Upper lobe of right lung (tissue), 1 donor: ENCODE data around the gene LTA4H. TPM values are rescaled to one million over a fixed set of nuclear protein-coding genes. Genes with fewer than 3 reads are reported as not detected.

Experiments
- ATAC-seq: fragments of 200-7000 bp; cut with Tn5 transposase; one replicate; pipeline ENCODE4 v1.9.1; 2020; ENCODE audit warnings: mild to moderate bottlenecking, moderate library complexity
- DNase-seq: peaks from one replicate; pipeline ENCODE4 v3.0.0-alpha.2; 2020
- H3K27ac ChIP-seq: fragments of 200-600 bp; one replicate; pipeline ENCODE4 v1.8.0; 2022
- H3K27me3 ChIP-seq: fragments of 200-600 bp; one replicate; pipeline ENCODE4 v1.8.0; 2022; ENCODE audit warnings: mild to moderate bottlenecking
- H3K36me3 ChIP-seq: fragments of 200-600 bp; one replicate; pipeline ENCODE4 v1.8.0; 2022
- H3K4me1 ChIP-seq: fragments of 200-600 bp; one replicate; pipeline ENCODE4 v1.8.0; 2022
- H3K4me3 ChIP-seq: fragments of 200-600 bp; one replicate; pipeline ENCODE4 v1.8.0; 2022; ENCODE audit warnings: mild to moderate bottlenecking
- H3K9me3 ChIP-seq: fragments of 200-600 bp; one replicate; pipeline ENCODE4 v1.8.0; 2022
- intact Hi-C: fragments of 100-400 bp; cut with DNase I; formaldehyde crosslinking; loops from one replicate; pipeline ENCODE4 v1.11.0; 2022
- total RNA-seq: library from RNA; stranded (reverse); fragmentation: NEBNext Ultra II Directional; extraction: Animal tissue kit (Norgen Biotek cat#: 25700); gene quantifications from one replicate; pipeline ENCODE4 v1.2.1, GENCODE V29; 2021
- TF ChIP-seq, protein P1 (sequence below): fragments of 200-600 bp; IDR thresholded peaks from one replicate; pipeline ENCODE4 v1.8.0; 2022; ENCODE audit warnings: antibody characterized with exemption
- donor health status: DM: no; HTN: yes; CAD: no; lungs with severe emphysema.

The LTA4H gene
- total RNA-seq, 1 donor from 2014 or later: 314 TPM

DNA sequence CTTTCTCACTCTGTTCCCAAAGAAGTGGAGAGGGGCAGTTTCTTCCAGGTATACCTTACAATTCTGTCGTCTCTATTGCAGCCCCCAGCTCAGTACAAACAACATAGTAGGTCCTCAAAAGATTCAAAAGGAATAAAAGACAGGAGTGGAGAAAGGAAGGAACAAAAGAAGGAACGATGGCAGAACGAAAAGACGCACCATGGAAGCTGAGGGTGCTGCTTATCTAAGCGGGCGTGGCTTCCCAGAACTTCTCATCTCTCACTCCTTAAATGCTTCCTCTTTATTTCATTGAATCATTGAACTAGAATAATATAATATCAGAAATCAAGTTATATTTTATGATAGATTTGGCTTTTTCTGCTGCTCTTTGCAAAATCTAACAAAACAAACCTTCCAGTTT, 13.7 kb upstream of the LTA4H start:
- intact Hi-C loops: no loop called here
- TF ChIP-seq, protein P1, sequence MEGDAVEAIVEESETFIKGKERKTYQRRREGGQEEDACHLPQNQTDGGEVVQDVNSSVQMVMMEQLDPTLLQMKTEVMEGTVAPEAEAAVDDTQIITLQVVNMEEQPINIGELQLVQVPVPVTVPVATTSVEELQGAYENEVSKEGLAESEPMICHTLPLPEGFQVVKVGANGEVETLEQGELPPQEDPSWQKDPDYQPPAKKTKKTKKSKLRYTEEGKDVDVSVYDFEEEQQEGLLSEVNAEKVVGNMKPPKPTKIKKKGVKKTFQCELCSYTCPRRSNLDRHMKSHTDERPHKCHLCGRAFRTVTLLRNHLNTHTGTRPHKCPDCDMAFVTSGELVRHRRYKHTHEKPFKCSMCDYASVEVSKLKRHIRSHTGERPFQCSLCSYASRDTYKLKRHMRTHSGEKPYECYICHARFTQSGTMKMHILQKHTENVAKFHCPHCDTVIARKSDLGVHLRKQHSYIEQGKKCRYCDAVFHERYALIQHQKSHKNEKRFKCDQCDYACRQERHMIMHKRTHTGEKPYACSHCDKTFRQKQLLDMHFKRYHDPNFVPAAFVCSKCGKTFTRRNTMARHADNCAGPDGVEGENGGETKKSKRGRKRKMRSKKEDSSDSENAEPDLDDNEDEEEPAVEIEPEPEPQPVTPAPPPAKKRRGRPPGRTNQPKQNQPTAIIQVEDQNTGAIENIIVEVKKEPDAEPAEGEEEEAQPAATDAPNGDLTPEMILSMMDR: no peak
- H3K4me1 ChIP-seq: peaks cover 55% of the 10 kb centered on the region
- H3K9me3 ChIP-seq: no peaks in the 10 kb centered on the region
- H3K4me3 ChIP-seq: no peak overlapping the region
- H3K27ac ChIP-seq: peak overlapping the region; percentile 79
- H3K27me3 ChIP-seq: no peaks in the 10 kb centered on the region
- no peak for ATAC-seq
- DNase-seq: no peak
- H3K36me3 ChIP-seq: no peaks in the 10 kb centered on the region

DNA sequence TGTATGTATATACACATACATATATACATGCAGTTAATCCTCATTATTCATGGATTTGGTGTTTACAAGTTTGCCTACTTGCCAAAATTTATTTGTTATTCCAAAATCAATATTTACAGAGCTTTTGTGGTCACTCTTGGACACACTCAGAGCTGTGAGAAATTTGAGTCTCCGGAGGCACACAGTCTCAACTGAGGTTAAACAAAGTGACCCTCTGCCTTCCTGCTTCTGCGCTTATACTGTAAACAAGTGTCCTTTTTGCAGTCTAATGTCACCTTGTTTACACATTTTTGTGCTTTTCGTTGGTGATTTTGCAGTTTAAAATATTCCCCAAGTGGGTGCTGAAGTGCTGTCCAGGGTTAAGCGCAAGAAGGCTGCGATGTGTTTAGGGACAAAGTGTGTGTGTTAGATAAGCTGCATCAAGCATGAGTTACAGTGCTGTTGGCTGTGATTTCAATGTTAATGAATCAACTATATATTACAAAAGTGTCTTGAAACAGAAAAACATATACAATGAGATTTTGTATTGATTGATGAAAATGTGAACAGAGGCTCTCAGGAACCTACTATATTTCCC, 13.1 kb upstream of the LTA4H start:
- H3K4me3 ChIP-seq: no peak overlapping the region
- intact Hi-C loops: no loop called here
- H3K4me1 ChIP-seq: peaks cover 52% of the 10 kb centered on the region
- H3K27ac ChIP-seq: peak overlapping the region; percentile 79
- peak; percentile 48 for ATAC-seq
- DNase-seq: no peak
- H3K36me3 ChIP-seq: no peaks in the 10 kb centered on the region
- no peaks in the 10 kb centered on the region for H3K27me3 ChIP-seq
- no peaks in the 10 kb centered on the region for H3K9me3 ChIP-seq
- TF ChIP-seq, protein P1: no peak

DNA sequence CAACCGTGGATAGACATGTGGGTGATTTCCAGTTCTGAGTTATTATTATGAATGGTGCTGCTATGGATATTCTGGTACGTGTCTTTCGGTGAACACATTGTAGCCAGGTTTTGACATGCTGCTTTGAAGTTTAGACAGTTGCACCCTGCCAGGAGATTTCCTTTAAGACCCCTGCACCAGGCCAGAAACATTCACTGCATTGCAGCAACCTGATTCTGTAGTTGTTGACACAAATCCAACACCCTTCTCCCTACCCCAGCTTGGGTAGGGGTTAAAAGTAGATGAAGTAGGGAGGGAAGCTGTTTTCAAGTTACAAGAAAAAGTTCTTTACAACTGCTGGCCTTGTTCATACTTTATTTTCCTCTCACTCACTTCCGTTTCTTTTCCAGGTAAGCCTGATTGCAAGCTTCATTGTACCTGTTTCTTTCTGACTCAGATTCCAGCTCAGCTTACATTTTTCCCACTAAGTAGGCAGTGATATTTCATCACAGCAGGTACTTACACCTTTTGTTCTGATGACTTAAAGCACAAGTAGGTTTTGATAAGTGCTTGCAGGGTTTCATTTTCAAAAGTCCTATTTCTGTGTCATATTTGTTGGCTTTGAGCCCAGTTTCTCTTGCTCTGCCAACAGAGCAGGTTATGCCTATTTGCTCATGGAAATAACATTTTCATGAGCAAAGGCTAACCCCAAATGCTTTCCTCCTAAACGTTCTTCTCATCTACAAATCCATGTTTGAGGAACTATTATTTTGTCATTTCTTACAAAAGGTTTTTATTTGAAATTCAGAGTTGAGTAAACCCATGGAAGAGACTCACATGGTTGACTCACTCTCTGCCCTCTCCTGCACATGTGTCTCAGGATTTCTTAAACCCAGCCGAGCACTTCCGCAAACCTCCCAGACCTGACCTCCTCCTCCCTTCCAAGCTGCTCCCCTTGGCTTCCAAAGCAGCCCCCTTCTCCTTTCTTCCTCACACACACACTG, 12.1 kb upstream of the LTA4H start:
- Histone ChIP-seq H3K36me3 (no peaks in the 10 kb centered on the region), H3K9me3 (no peaks in the 10 kb centered on the region), H3K27me3 (no peaks in the 10 kb centered on the region), H3K4me3 (no peak overlapping the region), H3K27ac (peak overlapping the region; percentile 79), H3K4me1 (peaks cover 45% of the 10 kb centered on the region)
- TF ChIP-seq, protein P1: no peak
- ATAC-seq (peak; percentile 83), DNase-seq (peak; percentile 71)
- intact Hi-C loops: no loop called here

DNA sequence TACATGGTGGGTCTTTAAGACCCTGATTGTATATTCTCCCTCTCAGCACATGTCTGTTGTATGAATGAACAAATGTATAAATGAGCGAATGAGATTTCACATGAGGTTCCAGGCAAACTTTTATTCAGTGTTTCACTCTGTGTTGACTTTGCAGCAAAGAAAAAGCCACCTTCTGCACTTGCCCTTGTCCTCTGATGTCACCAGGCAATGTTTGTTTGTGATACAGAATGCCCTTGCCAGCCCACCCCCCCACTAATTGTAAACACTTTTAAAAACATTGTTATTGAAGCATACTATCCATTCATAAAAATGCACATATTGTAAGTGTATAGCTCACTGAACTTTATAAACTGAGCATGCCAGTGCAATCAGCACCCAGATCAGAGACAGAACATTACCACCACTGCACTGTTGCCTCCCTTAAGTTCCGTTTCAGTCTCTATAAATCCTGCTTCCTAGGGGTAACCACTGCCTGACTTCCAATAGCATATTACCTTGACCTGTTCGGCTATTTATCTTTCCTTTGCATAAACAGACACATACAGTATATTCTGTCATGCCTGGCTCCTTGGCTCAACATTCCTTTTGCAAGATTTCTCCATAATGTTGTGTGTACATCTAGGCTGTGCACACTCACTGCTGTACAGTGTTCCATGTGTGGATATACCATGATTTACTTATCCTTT, 11.3 kb upstream of the LTA4H start:
- peak overlapping the region; percentile 79 for H3K27ac ChIP-seq

DNA sequence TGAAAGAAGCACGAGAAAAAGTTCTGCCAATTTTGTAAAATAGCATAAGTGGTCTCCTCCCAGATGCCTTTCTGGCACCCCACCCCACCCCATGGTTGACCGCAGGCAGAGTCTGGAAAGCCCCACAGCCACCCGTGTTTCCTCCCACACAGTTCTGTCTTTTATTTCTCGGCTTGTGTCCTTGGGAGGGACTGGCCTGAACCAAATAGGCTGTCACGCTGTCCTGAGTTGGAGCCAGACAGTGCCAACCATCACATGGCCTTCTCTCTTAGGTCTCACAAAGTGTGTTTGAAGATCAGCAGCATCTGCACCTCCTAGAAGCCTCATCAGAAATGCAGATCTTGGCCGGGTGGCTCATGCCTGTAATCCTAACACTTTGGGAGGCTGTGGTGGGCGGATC, 10.2 kb upstream of the LTA4H start:
- DNase-seq: peak; percentile 73
- TF ChIP-seq, protein P1: no peak
- ATAC-seq: peak; percentile 70
- Histone ChIP-seq H3K4me1 (peaks cover 45% of the 10 kb centered on the region), H3K27me3 (no peaks in the 10 kb centered on the region), H3K4me3 (no peak overlapping the region), H3K27ac (peak overlapping the region; percentile 79), H3K36me3 (no peaks in the 10 kb centered on the region), H3K9me3 (no peaks in the 10 kb centered on the region)
- intact Hi-C loops: no loop called here

More for the DNA sequence above, 11.3 kb upstream of the LTA4H start:
- DNase-seq: no peak
- ATAC-seq: no peak
- Histone ChIP-seq H3K36me3 (no peaks in the 10 kb centered on the region), H3K27me3 (no peaks in the 10 kb centered on the region), H3K4me1 (peaks cover 45% of the 10 kb centered on the region), H3K4me3 (no peak overlapping the region), H3K9me3 (no peaks in the 10 kb centered on the region)
- intact Hi-C loops: no loop called here
- TF ChIP-seq, protein P1: no peak
